ENCODE data around the gene NTPCR. TPM values are rescaled to one million over a fixed set of nuclear protein-coding genes. Genes with fewer than 3 reads are reported as not detected.

NTPCR gene
- total RNA-seq, 6 experiments from 2014 or later, result 15.9 to 28.2 (median 19.7) TPM

DNA sequence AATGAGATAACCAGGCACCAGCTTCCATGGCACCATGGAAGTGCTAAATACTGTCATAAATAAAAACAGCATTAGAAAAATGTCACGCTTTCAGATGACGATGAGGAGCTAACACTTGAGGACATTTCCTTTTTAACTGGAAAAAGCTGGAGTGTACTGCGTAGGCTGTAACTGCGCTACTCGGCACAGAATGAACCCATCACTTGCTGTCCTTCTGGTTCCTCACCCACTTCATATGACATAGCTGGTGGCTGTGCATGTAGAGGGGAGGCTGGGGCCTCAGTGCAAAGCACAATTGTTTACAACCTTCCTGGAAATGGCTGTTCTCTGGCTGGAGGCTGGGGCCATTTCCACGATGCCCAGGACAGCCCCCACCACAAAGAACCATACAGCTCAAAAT, 55.7 kb downstream of the NTPCR start:
- no peak overlapping the region for H3K4me3 ChIP-seq
- no peaks in the 10 kb centered on the region for H3K27me3 ChIP-seq
- no peak for TF ChIP-seq POLR2A (IDR thresholded peaks at IDR 0.05)
- TF ChIP-seq, protein P1, sequence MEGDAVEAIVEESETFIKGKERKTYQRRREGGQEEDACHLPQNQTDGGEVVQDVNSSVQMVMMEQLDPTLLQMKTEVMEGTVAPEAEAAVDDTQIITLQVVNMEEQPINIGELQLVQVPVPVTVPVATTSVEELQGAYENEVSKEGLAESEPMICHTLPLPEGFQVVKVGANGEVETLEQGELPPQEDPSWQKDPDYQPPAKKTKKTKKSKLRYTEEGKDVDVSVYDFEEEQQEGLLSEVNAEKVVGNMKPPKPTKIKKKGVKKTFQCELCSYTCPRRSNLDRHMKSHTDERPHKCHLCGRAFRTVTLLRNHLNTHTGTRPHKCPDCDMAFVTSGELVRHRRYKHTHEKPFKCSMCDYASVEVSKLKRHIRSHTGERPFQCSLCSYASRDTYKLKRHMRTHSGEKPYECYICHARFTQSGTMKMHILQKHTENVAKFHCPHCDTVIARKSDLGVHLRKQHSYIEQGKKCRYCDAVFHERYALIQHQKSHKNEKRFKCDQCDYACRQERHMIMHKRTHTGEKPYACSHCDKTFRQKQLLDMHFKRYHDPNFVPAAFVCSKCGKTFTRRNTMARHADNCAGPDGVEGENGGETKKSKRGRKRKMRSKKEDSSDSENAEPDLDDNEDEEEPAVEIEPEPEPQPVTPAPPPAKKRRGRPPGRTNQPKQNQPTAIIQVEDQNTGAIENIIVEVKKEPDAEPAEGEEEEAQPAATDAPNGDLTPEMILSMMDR (IDR thresholded peaks at IDR 0.05), result no peak
- DNase-seq (no peak), ATAC-seq (no peak)
- H3K4me1 ChIP-seq, result no peaks in the 10 kb centered on the region
- 84% methylated on average over 4 of the region's 6 CpGs for WGBS (ENCODE audit: insufficient coverage, low coverage, low lambda C conversion rate, missing lambda C conversion rate)
- intact Hi-C loops (cut with DNase I), result no loop called here
- no peaks in the 10 kb centered on the region for H3K9me3 ChIP-seq
- H3K27ac ChIP-seq, result no peak overlapping the region
- H3K36me3 ChIP-seq, result no peaks in the 10 kb centered on the region

- Histone ChIP-seq H3K9me3 (no peaks in the 10 kb centered on the region), H3K4me3 (no peak overlapping the region), H3K36me3 (no peaks in the 10 kb centered on the region), H3K4me1 (no peaks in the 10 kb centered on the region), H3K27ac (no peak overlapping the region), H3K27me3 (no peaks in the 10 kb centered on the region)
- intact Hi-C loops (cut with DNase I), result no loop called here
- DNase-seq, result no peak
- TF ChIP-seq POLR2A (IDR thresholded peaks at IDR 0.05), result no peak
- TF ChIP-seq, protein P1 (IDR thresholded peaks at IDR 0.05), result no peak
- WGBS (ENCODE audit: insufficient coverage, low coverage, low lambda C conversion rate, missing lambda C conversion rate), result no CpG with 5 or more reads among the region's 3 CpGs
- ATAC-seq, result no peak
These were observed 56.1 kb downstream of the NTPCR start for GRCh38 chr1:233006541-233006973.

- intact Hi-C loops (cut with DNase I), result no loop called here
- H3K27ac ChIP-seq, result no peak overlapping the region
- no peaks in the 10 kb centered on the region for H3K27me3 ChIP-seq
- ATAC-seq (no peak), DNase-seq (no peak)
- H3K4me1 ChIP-seq, result no peaks in the 10 kb centered on the region
- no peaks in the 10 kb centered on the region for H3K36me3 ChIP-seq
- TF ChIP-seq POLR2A (IDR thresholded peaks at IDR 0.05), result no peak
- TF ChIP-seq, protein P1 (IDR thresholded peaks at IDR 0.05), result no peak
- WGBS (ENCODE audit: insufficient coverage, low coverage, low lambda C conversion rate, missing lambda C conversion rate), result 61% methylated on average over 2 of the region's 3 CpGs
- no peak overlapping the region for H3K4me3 ChIP-seq
- no peaks in the 10 kb centered on the region for H3K9me3 ChIP-seq
These were observed 59.7 kb downstream of the NTPCR start for GRCh38 chr1:233010146-233010545.

GRCh38 chr1:233012021-233012420, 61.6 kb downstream of the NTPCR start:
- WGBS (ENCODE audit: insufficient coverage, low coverage, low lambda C conversion rate, missing lambda C conversion rate), result 89% methylated on average over 1 of the region's 1 CpG
- no peaks in the 10 kb centered on the region for H3K4me1 ChIP-seq
- no peaks in the 10 kb centered on the region for H3K9me3 ChIP-seq
- no peak for DNase-seq
- intact Hi-C loops (cut with DNase I), result no loop called here
- no peaks in the 10 kb centered on the region for H3K36me3 ChIP-seq
- no peak overlapping the region for H3K4me3 ChIP-seq
- TF ChIP-seq, protein P1 (IDR thresholded peaks at IDR 0.05), result no peak
- no peak for TF ChIP-seq POLR2A (IDR thresholded peaks at IDR 0.05)
- ATAC-seq, result no peak
- no peak overlapping the region for H3K27ac ChIP-seq
- no peaks in the 10 kb centered on the region for H3K27me3 ChIP-seq

DNA sequence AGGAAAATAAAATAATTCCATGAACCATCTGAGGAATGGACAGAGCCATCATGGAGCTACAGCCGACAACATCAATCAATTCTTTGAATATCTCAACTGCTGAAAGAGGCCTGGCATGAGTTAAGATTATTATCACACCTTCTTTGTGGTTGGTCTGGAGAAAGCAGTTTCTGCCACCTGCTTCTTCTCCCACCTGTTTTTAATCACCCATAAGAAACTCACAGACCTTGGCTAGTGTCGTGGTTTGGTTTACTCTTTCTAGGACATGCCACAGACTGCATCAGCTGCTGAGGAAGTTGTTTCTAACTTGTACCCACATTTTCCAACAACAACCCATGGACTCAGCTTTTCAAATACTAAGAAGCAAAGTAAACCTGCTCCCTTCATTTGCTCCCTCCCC, 65.6 kb downstream of the NTPCR start:
- Histone ChIP-seq H3K4me3 (no peak overlapping the region), H3K27ac (no peak overlapping the region), H3K9me3 (no peaks in the 10 kb centered on the region), H3K36me3 (no peaks in the 10 kb centered on the region), H3K27me3 (no peaks in the 10 kb centered on the region), H3K4me1 (no peaks in the 10 kb centered on the region)
- no peak for ATAC-seq
- TF ChIP-seq, protein P1 (IDR thresholded peaks at IDR 0.05), result no peak
- no peak for TF ChIP-seq POLR2A (IDR thresholded peaks at IDR 0.05)
- 49% methylated on average over 2 of the region's 2 CpGs for WGBS (ENCODE audit: insufficient coverage, low coverage, low lambda C conversion rate, missing lambda C conversion rate)
- no peak for DNase-seq
- intact Hi-C loops (cut with DNase I), result no loop called here
